Progenitor cell of endocrine pancreas (in vitro differentiated cells): ENCODE measurements around the gene UBIAD1. TPM values are rescaled to one million over a fixed set of nuclear protein-coding genes. Genes with fewer than 3 reads are reported as not detected.

ENCODE experiments used
- DNase-seq: peaks from one replicate; pipeline ENCODE4 v3.0.0; 2021; ENCODE audit warnings: low spot score; ENCODE audit not compliant: unreplicated experiment
- H3K27ac Mint-ChIP-seq: 2 replicates; pipeline ENCODE4 v1.8.0; 2021; ENCODE audit warnings: mild to moderate bottlenecking, moderate library complexity, mixed read lengths
- H3K27me3 Mint-ChIP-seq: 2 replicates; pipeline ENCODE4 v1.8.0; 2021; ENCODE audit warnings: mixed read lengths
- H3K36me3 Mint-ChIP-seq: 2 replicates; pipeline ENCODE4 v1.8.0; 2022; ENCODE audit warnings: mixed read lengths; ENCODE audit not compliant: insufficient read depth
- H3K4me1 Mint-ChIP-seq: 2 replicates; pipeline ENCODE4 v1.8.0; 2021; ENCODE audit warnings: low read depth, mixed read lengths
- H3K4me3 Mint-ChIP-seq: 2 replicates; pipeline ENCODE4 v1.8.0; 2021; ENCODE audit warnings: low read depth, mild to moderate bottlenecking, moderate library complexity, mixed read lengths
- H3K9me3 Mint-ChIP-seq: 2 replicates; pipeline ENCODE4 v1.8.0; 2021; ENCODE audit warnings: low read depth, mixed read lengths
- total RNA-seq: library from RNA; stranded (reverse); gene quantifications from 2 replicates; pipeline ENCODE4 v1.2.1, GENCODE V29; 2021
- TF ChIP-seq, protein P1 (sequence below): fragments of 200-600 bp; sonication (generic); IDR thresholded peaks from one replicate; pipeline ENCODE4 v1.5.0; 2021; ENCODE audit warnings: antibody characterized with exemption, mild to moderate bottlenecking; ENCODE audit not compliant: unreplicated experiment

Gene UBIAD1
- total RNA-seq, 1 donor from 2014 or later = 16.4 TPM

- TF ChIP-seq, protein P1, sequence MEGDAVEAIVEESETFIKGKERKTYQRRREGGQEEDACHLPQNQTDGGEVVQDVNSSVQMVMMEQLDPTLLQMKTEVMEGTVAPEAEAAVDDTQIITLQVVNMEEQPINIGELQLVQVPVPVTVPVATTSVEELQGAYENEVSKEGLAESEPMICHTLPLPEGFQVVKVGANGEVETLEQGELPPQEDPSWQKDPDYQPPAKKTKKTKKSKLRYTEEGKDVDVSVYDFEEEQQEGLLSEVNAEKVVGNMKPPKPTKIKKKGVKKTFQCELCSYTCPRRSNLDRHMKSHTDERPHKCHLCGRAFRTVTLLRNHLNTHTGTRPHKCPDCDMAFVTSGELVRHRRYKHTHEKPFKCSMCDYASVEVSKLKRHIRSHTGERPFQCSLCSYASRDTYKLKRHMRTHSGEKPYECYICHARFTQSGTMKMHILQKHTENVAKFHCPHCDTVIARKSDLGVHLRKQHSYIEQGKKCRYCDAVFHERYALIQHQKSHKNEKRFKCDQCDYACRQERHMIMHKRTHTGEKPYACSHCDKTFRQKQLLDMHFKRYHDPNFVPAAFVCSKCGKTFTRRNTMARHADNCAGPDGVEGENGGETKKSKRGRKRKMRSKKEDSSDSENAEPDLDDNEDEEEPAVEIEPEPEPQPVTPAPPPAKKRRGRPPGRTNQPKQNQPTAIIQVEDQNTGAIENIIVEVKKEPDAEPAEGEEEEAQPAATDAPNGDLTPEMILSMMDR = no peak
- H3K36me3 Mint-ChIP-seq = peaks cover 5% of the 10 kb centered on the region
- H3K27ac Mint-ChIP-seq = peak overlapping the region; percentile 47
- no peak overlapping the region for H3K4me3 Mint-ChIP-seq
- H3K9me3 Mint-ChIP-seq = no peaks in the 10 kb centered on the region
- peaks cover 3% of the 10 kb centered on the region for H3K4me1 Mint-ChIP-seq
- DNase-seq = no peak
- H3K27me3 Mint-ChIP-seq = no peaks in the 10 kb centered on the region
Observed at GRCh38 chr1:11281518-11282331, 8.7 kb downstream of the UBIAD1 start.

GRCh38 chr1:11283151-11283550 lies 10.2 kb downstream of the UBIAD1 start:
- H3K27ac Mint-ChIP-seq = no peak overlapping the region

GRCh38 chr1:11284784-11285183 lies 11.8 kb downstream of the UBIAD1 start:
- Mint-ChIP-seq H3K27me3 (no peaks in the 10 kb centered on the region), H3K4me3 (no peak overlapping the region), H3K4me1 (peaks cover 3% of the 10 kb centered on the region), H3K36me3 (peaks cover 8% of the 10 kb centered on the region), H3K27ac (no peak overlapping the region), H3K9me3 (no peaks in the 10 kb centered on the region)
- TF ChIP-seq, protein P1 = no peak
- no peak for DNase-seq

More at GRCh38 chr1:11283151-11283550, 10.2 kb downstream of the UBIAD1 start:
- Mint-ChIP-seq H3K27me3 (no peaks in the 10 kb centered on the region), H3K4me1 (peaks cover 3% of the 10 kb centered on the region), H3K36me3 (peaks cover 3% of the 10 kb centered on the region), H3K4me3 (no peak overlapping the region), H3K9me3 (no peaks in the 10 kb centered on the region)
- TF ChIP-seq, protein P1 = no peak
- DNase-seq = no peak

DNA sequence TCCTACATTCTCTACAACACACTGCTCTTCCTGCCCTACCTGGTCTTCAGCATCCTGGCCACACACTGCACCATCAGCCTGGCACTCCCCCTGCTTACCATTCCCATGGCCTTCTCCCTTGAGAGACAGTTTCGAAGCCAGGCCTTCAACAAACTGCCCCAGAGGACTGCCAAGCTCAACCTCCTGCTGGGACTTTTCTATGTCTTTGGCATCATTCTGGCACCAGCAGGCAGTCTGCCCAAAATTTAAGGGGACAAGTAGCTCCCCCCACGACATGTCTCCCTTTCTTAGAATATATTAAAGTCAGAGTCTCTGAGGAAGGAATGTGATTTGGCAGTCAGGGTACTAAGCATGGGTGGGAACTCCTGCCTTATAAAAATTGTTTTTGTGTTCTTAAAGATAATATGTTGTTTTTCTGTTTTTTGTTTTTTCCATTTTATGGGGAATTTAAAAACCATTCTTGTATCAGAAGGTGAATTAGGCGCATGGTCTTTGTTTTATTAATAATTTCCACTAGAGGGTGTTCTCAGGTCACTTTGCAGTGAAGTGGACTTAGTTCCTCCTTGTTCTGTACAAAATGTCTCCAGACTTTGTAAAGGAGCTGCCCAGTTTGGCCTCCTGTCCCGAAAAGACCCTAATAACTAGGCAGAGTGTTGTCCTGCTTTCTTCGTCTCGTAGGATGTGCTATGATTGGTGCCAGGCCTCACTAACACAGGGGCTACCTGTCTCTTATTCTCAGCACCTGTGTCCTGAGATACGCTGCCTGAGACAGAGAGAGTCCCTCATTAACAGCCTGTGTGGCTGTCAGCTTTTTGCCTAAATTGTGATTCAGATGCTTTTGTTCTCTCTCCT lies 13.1 kb downstream of the UBIAD1 start:
- DNase-seq = no peak
- H3K4me3 Mint-ChIP-seq = no peak overlapping the region
- peaks cover 8% of the 10 kb centered on the region for H3K36me3 Mint-ChIP-seq
- peaks cover 3% of the 10 kb centered on the region for H3K4me1 Mint-ChIP-seq
- TF ChIP-seq, protein P1 = peak; percentile 26
- H3K27me3 Mint-ChIP-seq = no peaks in the 10 kb centered on the region
- no peak overlapping the region for H3K27ac Mint-ChIP-seq
- H3K9me3 Mint-ChIP-seq = no peaks in the 10 kb centered on the region

DNA sequence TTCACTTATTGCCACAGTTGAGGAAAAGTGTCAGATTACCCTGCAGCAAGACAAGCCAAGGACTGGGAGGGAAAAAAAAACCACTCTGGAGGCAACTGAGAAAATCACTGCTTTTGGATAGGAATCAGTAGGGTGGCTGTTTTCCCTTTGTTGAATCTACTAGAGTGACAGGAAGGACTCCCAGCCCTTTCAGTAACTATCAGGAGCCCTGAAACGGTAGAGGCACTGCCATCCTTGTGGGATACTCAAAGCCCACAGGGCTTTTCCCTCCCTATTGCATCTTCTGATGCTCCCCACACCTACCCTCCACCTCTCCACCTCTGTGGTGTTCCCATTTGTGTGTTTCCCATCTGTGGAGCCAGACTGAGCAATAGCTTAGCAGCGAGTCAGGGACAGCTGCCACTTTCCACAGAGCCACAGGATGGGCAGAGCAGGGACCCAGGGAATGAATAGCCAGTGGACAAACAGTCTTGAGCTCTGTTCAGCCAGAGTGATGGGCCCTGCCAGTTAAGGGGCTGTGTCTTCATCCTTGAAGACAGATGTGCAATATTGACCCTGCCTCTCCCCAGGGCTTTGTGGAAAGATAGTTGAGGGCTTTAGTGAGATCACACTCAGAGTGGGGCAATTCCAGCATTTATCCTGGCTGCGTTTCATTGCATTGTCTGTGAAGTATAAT lies 13.9 kb downstream of the UBIAD1 start:
- DNase-seq = no peak
- peaks cover 10% of the 10 kb centered on the region for H3K36me3 Mint-ChIP-seq
- TF ChIP-seq, protein P1 = no peak
- H3K9me3 Mint-ChIP-seq = no peaks in the 10 kb centered on the region
- no peaks in the 10 kb centered on the region for H3K27me3 Mint-ChIP-seq
- H3K4me3 Mint-ChIP-seq = no peak overlapping the region
- H3K27ac Mint-ChIP-seq = no peak overlapping the region
- peaks cover 3% of the 10 kb centered on the region for H3K4me1 Mint-ChIP-seq
